HepG2 (cell line): ENCODE measurements around the gene SLC41A1. TPM values are rescaled to one million over a fixed set of nuclear protein-coding genes. Genes with fewer than 3 reads are reported as not detected.

Experiments
- ATAC-seq: fragments of 200-7000 bp; cut with Tn5 transposase; 3 replicates; pipeline ENCODE4 v1.9.1; 2020; ENCODE audit warnings: mild to moderate bottlenecking, moderate library complexity
- BruUV-seq: library from RNA; stranded (reverse); fragments of 400-500 nt; replicated peaks from 2 replicates; lab custom pipeline; 2021; lab: Mats Ljungman, UMichigan
- CTCF ChIA-PET: fragments of 300-600 bp; formaldehyde crosslinking; extraction: SDS; loops from one replicate; lab custom pipeline; 2021; ENCODE audit warnings: low total read pairs, inconsistent platforms, low intra/inter-chr PET ratio; lab: Yijun Ruan, JAX
- POLR2A ChIA-PET: fragments of 350-600 bp; sonication (Branson Sonifier 250); formaldehyde crosslinking; loops from one replicate; lab custom pipeline; 2020; ENCODE audit warnings: antibody characterized with exemption, inconsistent platforms; lab: Yijun Ruan, JAX
- DNase-seq: peaks from one replicate; pipeline ENCODE4 v3.0.0-alpha.2; 2015; ENCODE audit warnings: low spot score
- FAIRE-seq: peaks from 3 replicates; lab custom pipeline; 2011; peaks lifted over from hg19 to GRCh38; lab: Jason Lieb, UNC
- H2AFZ ChIP-seq: one replicate; pipeline ENCODE4 v1.6.1; 2011; ENCODE audit warnings: low read length, inconsistent platforms
- H3K27ac ChIP-seq: fragments of 300-600 bp; 3 replicates; pipeline ENCODE4 v1.8.0; 2011; ENCODE audit warnings: mixed run types, mild to moderate bottlenecking, mixed read lengths, low read length, inconsistent platforms; ENCODE audit not compliant: insufficient read depth; ENCODE audit errors: extremely low read length
- H3K27me3 ChIP-seq, 2 experiments: fragments of 200-600 bp in 1 of 2; 2 replicates in 1 of 2; 3 replicates in 1 of 2; pipeline versions ENCODE4 v1.6.0 to v1.8.0; 2011; ENCODE audit warnings: low read length in 2 of 2, mild to moderate bottlenecking in 2 of 2, moderate library complexity in 2 of 2, inconsistent platforms in 1 of 2; ENCODE audit not compliant: insufficient read depth in 2 of 2, control insufficient read depth in 1 of 2
- H3K36me3 ChIP-seq, 2 experiments: fragments of 200-600 bp in 1 of 2; replicated peaks in 1 of 2; 2 replicates in 1 of 2; 3 replicates in 1 of 2; pipeline versions ENCODE4 v1.5.1 to v1.8.0; 2011; ENCODE audit warnings: low read length in 2 of 2, inconsistent platforms in 1 of 2; ENCODE audit not compliant: insufficient read depth in 2 of 2, control insufficient read depth in 1 of 2
- H3K4me1 ChIP-seq: 2 replicates; pipeline ENCODE4 v1.5.1; 2012; ENCODE audit warnings: low read length, inconsistent platforms; ENCODE audit not compliant: insufficient read depth
- H3K4me2 ChIP-seq: 2 replicates; pipeline ENCODE4 v1.6.0; 2011; ENCODE audit warnings: low read depth, low read length, inconsistent platforms
- H3K4me3 ChIP-seq, 3 experiments: fragments of 200-600 bp in 1 of 3; sonication (generic), shearing (Covaris generic) in 1 of 3; replicated peaks in 1 of 3; 2 replicates each; pipeline ENCODE4 v1.5.1; 2011 to 2016; ENCODE audit warnings: low read length in 3 of 3, inconsistent platforms in 2 of 3, low read depth in 2 of 3, mild to moderate bottlenecking in 2 of 3, control low read depth in 1 of 3, mixed read lengths in 1 of 3; ENCODE audit not compliant: insufficient read depth in 1 of 3
- H3K79me2 ChIP-seq: one replicate; pipeline ENCODE4 v1.6.1; 2011; ENCODE audit warnings: low read length, inconsistent platforms; ENCODE audit not compliant: insufficient read depth
- H3K9ac ChIP-seq: 2 replicates; pipeline ENCODE4 v1.6.0; 2011; ENCODE audit warnings: mild to moderate bottlenecking, low read depth, low read length, inconsistent platforms; ENCODE audit not compliant: insufficient read depth
- H3K9me3 ChIP-seq: 2 replicates; pipeline ENCODE4 v1.5.1; 2012; ENCODE audit warnings: mild to moderate bottlenecking, low read length
- H4K20me1 ChIP-seq: 2 replicates; pipeline ENCODE4 v1.6.0; 2011; ENCODE audit warnings: inconsistent platforms, mild to moderate bottlenecking, low read length, moderate library complexity; ENCODE audit not compliant: insufficient read depth
- BORCS8-MEF2B ChIP-seq: sonication (generic); formaldehyde crosslinking; IDR thresholded peaks from 2 replicates; pipeline ENCODE4 v1.8.0; 2022; ENCODE audit warnings: mild to moderate bottlenecking, missing genetic modification reagents
- CBX2 ChIP-seq, 2 experiments: fragments of 200-600 bp in 1 of 2; sonication (generic); formaldehyde crosslinking in 1 of 2; IDR thresholded peaks; 2 replicates each; pipeline versions ENCODE4 v1.7.0 to v1.8.1; 2018 to 2022; ENCODE audit warnings: low read depth in 2 of 2, low read length in 1 of 2, mild to moderate bottlenecking in 1 of 2, missing genetic modification reagents in 1 of 2
- CENPT ChIP-seq: sonication (generic); formaldehyde crosslinking; IDR thresholded peaks from 2 replicates; pipeline ENCODE4 v1.8.0; 2022; ENCODE audit warnings: low read depth, mild to moderate bottlenecking, moderate library complexity, missing genetic modification reagents
- HOXA3 ChIP-seq: sonication (generic); formaldehyde crosslinking; IDR thresholded peaks from 2 replicates; pipeline ENCODE4 v1.5.0; 2020; ENCODE audit warnings: missing genetic modification reagents
- MAFG ChIP-seq: sonication (generic); formaldehyde crosslinking; IDR thresholded peaks from 2 replicates; pipeline ENCODE4 v1.5.1; 2020; ENCODE audit warnings: mild to moderate bottlenecking, missing genetic modification reagents
- MBD4 ChIP-seq: IDR thresholded peaks from 2 replicates; pipeline ENCODE4 v1.6.1; 2012; ENCODE audit warnings: low read length, inconsistent platforms, borderline replicate concordance
- PAWR ChIP-seq: sonication (generic); formaldehyde crosslinking; IDR thresholded peaks from 2 replicates; pipeline ENCODE4 v1.4.0; 2020; ENCODE audit warnings: missing genetic modification reagents, mild to moderate bottlenecking, borderline replicate concordance
- ZNF230 ChIP-seq: sonication (generic); formaldehyde crosslinking; IDR thresholded peaks from 2 replicates; pipeline ENCODE4 v1.4.0; 2020; ENCODE audit warnings: mild to moderate bottlenecking, missing genetic modification reagents
- ZNF446 ChIP-seq: sonication (generic); formaldehyde crosslinking; IDR thresholded peaks from 2 replicates; pipeline ENCODE4 v1.5.0; 2020; ENCODE audit warnings: mild to moderate bottlenecking, missing genetic modification reagents
- ZNF543 ChIP-seq: sonication (generic); formaldehyde crosslinking; IDR thresholded peaks from 2 replicates; pipeline ENCODE4 v1.4.0; 2020; ENCODE audit warnings: mild to moderate bottlenecking, missing genetic modification reagents
- WGBS: methylation state at CpG from one replicate; pipeline ENCODE4 v1.1.6; 2017; ENCODE audit warnings: low lambda C conversion rate; 5-methylcytosine and 5-hydroxymethylcytosine counted together
- in situ Hi-C: cut with HindIII; loops from 2 replicates; pipeline ENCODE4 v1.10.0; 2017; ENCODE audit warnings: low pct_unique_long_range_greater_than_20kb; ENCODE audit not compliant: extremely low pct_ligation_motif_present
- intact Hi-C: fragments of 100-400 bp; cut with micrococcal nuclease; formaldehyde crosslinking; loops from one replicate; pipeline ENCODE4 v1.10.0; 2022; ENCODE audit not compliant: unreplicated experiment
- polyA plus RNA-seq, 8 experiments: library from polyadenylated mRNA; depleted of rRNA in 3 of 8; stranded (reverse) in 7 of 8; unstranded in 1 of 8; fragments of >200 nt; fragmentation: Illumina TruSeq in 4 of 8; extraction: Trizol in 4 of 8; gene quantifications; 2 replicates each; pipeline versions ENCODE4 v1.2.1 to v1.2.3, GENCODE V29; 2011 to 2016; ENCODE audit warnings: low read depth in 4 of 8, missing spikeins in 1 of 8, mixed read lengths in 1 of 8; ENCODE audit not compliant: insufficient read depth in 1 of 8
- total RNA-seq, 5 experiments: library from RNA; depleted of rRNA; stranded (reverse); fragments of >200 nt; fragmentation: Illumina TruSeq; extraction: Trizol; gene quantifications; 2 replicates each; pipeline ENCODE4 v1.2.3, GENCODE V29; 2016; ENCODE audit warnings: low read depth in 1 of 5
- TF ChIP-seq, protein P1 (sequence below): sonication (generic); formaldehyde crosslinking; IDR thresholded peaks from 2 replicates; pipeline ENCODE4 v1.5.0; 2020; ENCODE audit warnings: mild to moderate bottlenecking, missing genetic modification reagents
- TF ChIP-seq, protein P2 (sequence below): sonication (generic); formaldehyde crosslinking; conservative IDR thresholded peaks from 2 replicates; pipeline ENCODE4 v1.8.0; 2022; ENCODE audit warnings: mild to moderate bottlenecking, moderate library complexity, missing genetic modification reagents
- TF ChIP-seq, protein P3 (sequence below): IDR thresholded peaks from 2 replicates; pipeline ENCODE4 v1.6.1; 2012; ENCODE audit warnings: low read length, improper control_type of control experiment
- TF ChIP-seq, protein P4 (sequence below): sonication (generic); formaldehyde crosslinking; IDR thresholded peaks from 2 replicates; pipeline ENCODE4 v1.4.0; 2020; ENCODE audit warnings: missing genetic modification reagents, borderline replicate concordance

SLC41A1 gene
- total and polyA plus RNA-seq, 2 of the 13 experiments (the other 11 are each of a cell fraction or from before 2014, with no cell fraction given): 2.2 to 4.6 TPM

- Histone ChIP-seq H3K4me1 (no peaks in the 10 kb centered on the region), H3K36me3 (no peaks in the 10 kb centered on the region), H3K27ac (no peak overlapping the region), H3K4me3 (no peak overlapping the region), H3K9ac (no peak overlapping the region), H3K27me3 (peaks cover 0 to 5% of the 10 kb centered on the region in 2 experiments; a peak in 2 of 5 replicates), H2AFZ (no peak overlapping the region), H3K9me3 (no peaks in the 10 kb centered on the region), H4K20me1 (no peaks in the 10 kb centered on the region), H3K79me2 (no peaks in the 10 kb centered on the region), H3K4me2 (no peak overlapping the region)
- DNase-seq (no peak), FAIRE-seq (no peak), ATAC-seq (no peak)
- WGBS: 18% methylated on average over 4 of the region's 4 CpGs
- no TSS peak for BruUV-seq
- intact Hi-C loops (no loop called here), in situ Hi-C loops (no loop called here)
- ChIA-PET POLR2A (no interaction called here), CTCF (no interaction called here)
- no peak for TF ChIP-seq CENPT (CRISPR knock-in tag)
- no peak for TF ChIP-seq PAWR
- TF ChIP-seq ZNF446: no peak
- TF ChIP-seq MAFG (CRISPR knock-in tag): no peak
- TF ChIP-seq MBD4: no peak
- TF ChIP-seq ZNF543 (CRISPR knock-in tag): no peak
- TF ChIP-seq, protein P1, sequence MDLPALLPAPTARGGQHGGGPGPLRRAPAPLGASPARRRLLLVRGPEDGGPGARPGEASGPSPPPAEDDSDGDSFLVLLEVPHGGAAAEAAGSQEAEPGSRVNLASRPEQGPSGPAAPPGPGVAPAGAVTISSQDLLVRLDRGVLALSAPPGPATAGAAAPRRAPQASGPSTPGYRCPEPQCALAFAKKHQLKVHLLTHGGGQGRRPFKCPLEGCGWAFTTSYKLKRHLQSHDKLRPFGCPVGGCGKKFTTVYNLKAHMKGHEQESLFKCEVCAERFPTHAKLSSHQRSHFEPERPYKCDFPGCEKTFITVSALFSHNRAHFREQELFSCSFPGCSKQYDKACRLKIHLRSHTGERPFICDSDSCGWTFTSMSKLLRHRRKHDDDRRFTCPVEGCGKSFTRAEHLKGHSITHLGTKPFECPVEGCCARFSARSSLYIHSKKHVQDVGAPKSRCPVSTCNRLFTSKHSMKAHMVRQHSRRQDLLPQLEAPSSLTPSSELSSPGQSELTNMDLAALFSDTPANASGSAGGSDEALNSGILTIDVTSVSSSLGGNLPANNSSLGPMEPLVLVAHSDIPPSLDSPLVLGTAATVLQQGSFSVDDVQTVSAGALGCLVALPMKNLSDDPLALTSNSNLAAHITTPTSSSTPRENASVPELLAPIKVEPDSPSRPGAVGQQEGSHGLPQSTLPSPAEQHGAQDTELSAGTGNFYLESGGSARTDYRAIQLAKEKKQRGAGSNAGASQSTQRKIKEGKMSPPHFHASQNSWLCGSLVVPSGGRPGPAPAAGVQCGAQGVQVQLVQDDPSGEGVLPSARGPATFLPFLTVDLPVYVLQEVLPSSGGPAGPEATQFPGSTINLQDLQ (CRISPR knock-in tag): no peak
- TF ChIP-seq BORCS8-MEF2B: no peak
- TF ChIP-seq, protein P2, sequence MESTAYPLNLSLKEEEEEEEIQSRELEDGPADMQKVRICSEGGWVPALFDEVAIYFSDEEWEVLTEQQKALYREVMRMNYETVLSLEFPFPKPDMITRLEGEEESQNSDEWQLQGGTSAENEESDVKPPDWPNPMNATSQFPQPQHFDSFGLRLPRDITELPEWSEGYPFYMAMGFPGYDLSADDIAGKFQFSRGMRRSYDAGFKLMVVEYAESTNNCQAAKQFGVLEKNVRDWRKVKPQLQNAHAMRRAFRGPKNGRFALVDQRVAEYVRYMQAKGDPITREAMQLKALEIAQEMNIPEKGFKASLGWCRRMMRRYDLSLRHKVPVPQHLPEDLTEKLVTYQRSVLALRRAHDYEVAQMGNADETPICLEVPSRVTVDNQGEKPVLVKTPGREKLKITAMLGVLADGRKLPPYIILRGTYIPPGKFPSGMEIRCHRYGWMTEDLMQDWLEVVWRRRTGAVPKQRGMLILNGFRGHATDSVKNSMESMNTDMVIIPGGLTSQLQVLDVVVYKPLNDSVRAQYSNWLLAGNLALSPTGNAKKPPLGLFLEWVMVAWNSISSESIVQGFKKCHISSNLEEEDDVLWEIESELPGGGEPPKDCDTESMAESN (CRISPR knock-in tag): no peak
- TF ChIP-seq HOXA3 (CRISPR knock-in tag): no peak
- TF ChIP-seq CBX2 (IDR thresholded peaks at IDR 0.05; ENCODE audit: low read depth, low read length): no peak
- no peak for TF ChIP-seq CBX2 (CRISPR knock-in tag; IDR thresholded peaks at IDR 0.05; ENCODE audit: low read depth)
- TF ChIP-seq, protein P3, sequence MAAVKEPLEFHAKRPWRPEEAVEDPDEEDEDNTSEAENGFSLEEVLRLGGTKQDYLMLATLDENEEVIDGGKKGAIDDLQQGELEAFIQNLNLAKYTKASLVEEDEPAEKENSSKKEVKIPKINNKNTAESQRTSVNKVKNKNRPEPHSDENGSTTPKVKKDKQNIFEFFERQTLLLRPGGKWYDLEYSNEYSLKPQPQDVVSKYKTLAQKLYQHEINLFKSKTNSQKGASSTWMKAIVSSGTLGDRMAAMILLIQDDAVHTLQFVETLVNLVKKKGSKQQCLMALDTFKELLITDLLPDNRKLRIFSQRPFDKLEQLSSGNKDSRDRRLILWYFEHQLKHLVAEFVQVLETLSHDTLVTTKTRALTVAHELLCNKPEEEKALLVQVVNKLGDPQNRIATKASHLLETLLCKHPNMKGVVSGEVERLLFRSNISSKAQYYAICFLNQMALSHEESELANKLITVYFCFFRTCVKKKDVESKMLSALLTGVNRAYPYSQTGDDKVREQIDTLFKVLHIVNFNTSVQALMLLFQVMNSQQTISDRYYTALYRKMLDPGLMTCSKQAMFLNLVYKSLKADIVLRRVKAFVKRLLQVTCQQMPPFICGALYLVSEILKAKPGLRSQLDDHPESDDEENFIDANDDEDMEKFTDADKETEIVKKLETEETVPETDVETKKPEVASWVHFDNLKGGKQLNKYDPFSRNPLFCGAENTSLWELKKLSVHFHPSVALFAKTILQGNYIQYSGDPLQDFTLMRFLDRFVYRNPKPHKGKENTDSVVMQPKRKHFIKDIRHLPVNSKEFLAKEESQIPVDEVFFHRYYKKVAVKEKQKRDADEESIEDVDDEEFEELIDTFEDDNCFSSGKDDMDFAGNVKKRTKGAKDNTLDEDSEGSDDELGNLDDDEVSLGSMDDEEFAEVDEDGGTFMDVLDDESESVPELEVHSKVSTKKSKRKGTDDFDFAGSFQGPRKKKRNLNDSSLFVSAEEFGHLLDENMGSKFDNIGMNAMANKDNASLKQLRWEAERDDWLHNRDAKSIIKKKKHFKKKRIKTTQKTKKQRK: no peak
- TF ChIP-seq, protein P4, sequence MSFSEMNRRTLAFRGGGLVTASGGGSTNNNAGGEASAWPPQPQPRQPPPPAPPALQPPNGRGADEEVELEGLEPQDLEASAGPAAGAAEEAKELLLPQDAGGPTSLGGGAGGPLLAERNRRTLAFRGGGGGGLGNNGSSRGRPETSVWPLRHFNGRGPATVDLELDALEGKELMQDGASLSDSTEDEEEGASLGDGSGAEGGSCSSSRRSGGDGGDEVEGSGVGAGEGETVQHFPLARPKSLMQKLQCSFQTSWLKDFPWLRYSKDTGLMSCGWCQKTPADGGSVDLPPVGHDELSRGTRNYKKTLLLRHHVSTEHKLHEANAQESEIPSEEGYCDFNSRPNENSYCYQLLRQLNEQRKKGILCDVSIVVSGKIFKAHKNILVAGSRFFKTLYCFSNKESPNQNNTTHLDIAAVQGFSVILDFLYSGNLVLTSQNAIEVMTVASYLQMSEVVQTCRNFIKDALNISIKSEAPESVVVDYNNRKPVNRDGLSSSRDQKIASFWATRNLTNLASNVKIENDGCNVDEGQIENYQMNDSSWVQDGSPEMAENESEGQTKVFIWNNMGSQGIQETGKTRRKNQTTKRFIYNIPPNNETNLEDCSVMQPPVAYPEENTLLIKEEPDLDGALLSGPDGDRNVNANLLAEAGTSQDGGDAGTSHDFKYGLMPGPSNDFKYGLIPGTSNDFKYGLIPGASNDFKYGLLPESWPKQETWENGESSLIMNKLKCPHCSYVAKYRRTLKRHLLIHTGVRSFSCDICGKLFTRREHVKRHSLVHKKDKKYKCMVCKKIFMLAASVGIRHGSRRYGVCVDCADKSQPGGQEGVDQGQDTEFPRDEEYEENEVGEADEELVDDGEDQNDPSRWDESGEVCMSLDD (CRISPR knock-in tag): no peak
- no peak for TF ChIP-seq ZNF230 (CRISPR knock-in tag)
These were observed 26.4 kb downstream of the SLC41A1 start for GRCh38 chr1:205786601-205787000.
